Vagina (tissue), 2 donors: ENCODE results near the gene RB1.

ENCODE experiments used
- POLR2AphosphoS5 ChIP-seq, 2 donors: sonication (generic); formaldehyde crosslinking; IDR thresholded peaks; one replicate each; pipeline ENCODE4 v1.9.0; 2017; ENCODE audit warnings: antibody characterized with exemption in 2 of 2, mild to moderate bottlenecking in 2 of 2, low read depth in 1 of 2; ENCODE audit not compliant: insufficient read depth in 1 of 2
- TF ChIP-seq, protein P1 (sequence below), 3 experiments: fragments of 450-650 bp in 2 of 3; fragments of 200-600 bp in 1 of 3; sonication (generic) in 1 of 3; IDR thresholded peaks; one replicate each; pipeline ENCODE4 v1.5.1; 2017 to 2019; ENCODE audit warnings: antibody characterized with exemption in 3 of 3, mild to moderate bottlenecking in 2 of 3, moderate library complexity in 2 of 3

- TF ChIP-seq, protein P1, sequence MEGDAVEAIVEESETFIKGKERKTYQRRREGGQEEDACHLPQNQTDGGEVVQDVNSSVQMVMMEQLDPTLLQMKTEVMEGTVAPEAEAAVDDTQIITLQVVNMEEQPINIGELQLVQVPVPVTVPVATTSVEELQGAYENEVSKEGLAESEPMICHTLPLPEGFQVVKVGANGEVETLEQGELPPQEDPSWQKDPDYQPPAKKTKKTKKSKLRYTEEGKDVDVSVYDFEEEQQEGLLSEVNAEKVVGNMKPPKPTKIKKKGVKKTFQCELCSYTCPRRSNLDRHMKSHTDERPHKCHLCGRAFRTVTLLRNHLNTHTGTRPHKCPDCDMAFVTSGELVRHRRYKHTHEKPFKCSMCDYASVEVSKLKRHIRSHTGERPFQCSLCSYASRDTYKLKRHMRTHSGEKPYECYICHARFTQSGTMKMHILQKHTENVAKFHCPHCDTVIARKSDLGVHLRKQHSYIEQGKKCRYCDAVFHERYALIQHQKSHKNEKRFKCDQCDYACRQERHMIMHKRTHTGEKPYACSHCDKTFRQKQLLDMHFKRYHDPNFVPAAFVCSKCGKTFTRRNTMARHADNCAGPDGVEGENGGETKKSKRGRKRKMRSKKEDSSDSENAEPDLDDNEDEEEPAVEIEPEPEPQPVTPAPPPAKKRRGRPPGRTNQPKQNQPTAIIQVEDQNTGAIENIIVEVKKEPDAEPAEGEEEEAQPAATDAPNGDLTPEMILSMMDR (IDR thresholded peaks at IDR 0.05), result no peak
- TF ChIP-seq POLR2AphosphoS5 (IDR thresholded peaks at IDR 0.05; ENCODE audit: insufficient read depth in 1 of 2, low read depth in 1 of 2), result no peak
Observed at GRCh38 chr13:48446464-48446863, 142.9 kb downstream of the RB1 start.
